GM12875 (cell line): ENCODE data around the gene GPR15LG.

Experiments
- H3K4me3 ChIP-seq: one replicate; pipeline ENCODE4 v1.5.1; 2011; ENCODE audit warnings: low read depth, low read length, control low read depth
- TF ChIP-seq, protein P1 (sequence below): IDR thresholded peaks from 2 replicates; pipeline ENCODE4 v1.5.1; 2011; ENCODE audit warnings: low read depth, mild to moderate bottlenecking, control low read depth, inconsistent platforms, low read length, moderate library complexity, borderline replicate concordance; ENCODE audit not compliant: insufficient read depth

GPR15LG gene

GRCh38 chr10:84232376-84232775 lies 58.8 kb downstream of the GPR15LG start:
- TF ChIP-seq, protein P1, sequence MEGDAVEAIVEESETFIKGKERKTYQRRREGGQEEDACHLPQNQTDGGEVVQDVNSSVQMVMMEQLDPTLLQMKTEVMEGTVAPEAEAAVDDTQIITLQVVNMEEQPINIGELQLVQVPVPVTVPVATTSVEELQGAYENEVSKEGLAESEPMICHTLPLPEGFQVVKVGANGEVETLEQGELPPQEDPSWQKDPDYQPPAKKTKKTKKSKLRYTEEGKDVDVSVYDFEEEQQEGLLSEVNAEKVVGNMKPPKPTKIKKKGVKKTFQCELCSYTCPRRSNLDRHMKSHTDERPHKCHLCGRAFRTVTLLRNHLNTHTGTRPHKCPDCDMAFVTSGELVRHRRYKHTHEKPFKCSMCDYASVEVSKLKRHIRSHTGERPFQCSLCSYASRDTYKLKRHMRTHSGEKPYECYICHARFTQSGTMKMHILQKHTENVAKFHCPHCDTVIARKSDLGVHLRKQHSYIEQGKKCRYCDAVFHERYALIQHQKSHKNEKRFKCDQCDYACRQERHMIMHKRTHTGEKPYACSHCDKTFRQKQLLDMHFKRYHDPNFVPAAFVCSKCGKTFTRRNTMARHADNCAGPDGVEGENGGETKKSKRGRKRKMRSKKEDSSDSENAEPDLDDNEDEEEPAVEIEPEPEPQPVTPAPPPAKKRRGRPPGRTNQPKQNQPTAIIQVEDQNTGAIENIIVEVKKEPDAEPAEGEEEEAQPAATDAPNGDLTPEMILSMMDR = no peak
- H3K4me3 ChIP-seq = no peak overlapping the region

DNA sequence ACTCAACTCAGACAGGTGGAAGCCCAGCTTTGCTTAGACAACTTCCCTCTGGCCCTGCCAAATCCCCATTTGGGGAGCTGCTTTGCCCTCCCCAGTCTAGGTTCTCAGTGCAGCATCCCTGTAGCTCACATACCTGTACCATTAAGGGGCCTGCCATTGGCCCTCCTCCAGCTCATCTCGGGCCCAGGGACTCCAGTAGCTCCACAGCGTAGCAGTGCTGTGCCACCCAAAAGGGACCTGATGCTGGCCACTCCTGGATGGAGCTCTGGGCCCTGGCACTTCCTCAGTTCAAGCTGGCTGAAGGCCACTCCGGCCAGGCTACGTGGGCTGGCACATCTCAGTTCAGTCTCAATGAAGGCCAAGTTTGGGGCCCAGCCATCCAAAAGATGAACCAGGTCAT lies 60.3 kb downstream of the GPR15LG start:
- TF ChIP-seq, protein P1 = no peak
- H3K4me3 ChIP-seq = no peak overlapping the region

DNA sequence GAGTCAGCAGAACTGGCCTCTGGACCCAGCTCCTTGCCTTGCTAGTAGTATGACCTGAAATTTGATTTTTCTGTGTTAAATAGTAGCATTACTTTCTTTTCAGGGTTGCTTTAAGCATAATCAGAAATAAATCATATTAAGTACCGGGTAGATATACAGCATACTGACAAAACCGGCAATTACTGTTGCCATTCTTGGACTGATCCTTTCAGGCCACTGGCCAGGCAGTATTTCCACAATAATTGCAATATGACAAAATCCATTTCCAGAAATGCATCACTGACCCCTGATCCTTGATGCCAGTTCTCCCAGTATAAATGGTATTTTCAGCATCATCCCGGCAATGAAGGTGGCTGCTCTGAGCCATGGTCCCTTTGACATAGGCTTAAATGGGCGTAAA lies 60.9 kb downstream of the GPR15LG start:
- TF ChIP-seq, protein P1 = no peak
- no peak overlapping the region for H3K4me3 ChIP-seq
